Mucosa of descending colon (tissue), 3 donors: Measurements from ENCODE around the gene JAZF1. TPM values are rescaled to one million over a fixed set of nuclear protein-coding genes. Genes with fewer than 3 reads are reported as not detected.

Experiments used
- ATAC-seq: fragments of 200-7000 bp; cut with Tn5 transposase; one replicate; pipeline ENCODE4 v1.9.1; 2020; ENCODE audit warnings: mild to moderate bottlenecking, moderate library complexity
- DNase-seq, 3 donors: peaks; one replicate each; pipeline ENCODE4 v3.0.0-alpha.2; 2020
- H3K36me3 ChIP-seq: fragments of 200-600 bp; one replicate; pipeline ENCODE4 v1.8.0; 2021; ENCODE audit warnings: low read depth, mild to moderate bottlenecking
- H3K4me1 ChIP-seq: fragments of 200-600 bp; one replicate; pipeline ENCODE4 v1.8.0; 2021; ENCODE audit warnings: low read depth, mild to moderate bottlenecking
- H3K4me3 ChIP-seq: fragments of 200-600 bp; one replicate; pipeline ENCODE4 v1.8.0; 2021; ENCODE audit warnings: mild to moderate bottlenecking
- H3K9me3 ChIP-seq: fragments of 200-600 bp; one replicate; pipeline ENCODE4 v1.8.0; 2021; ENCODE audit warnings: mild to moderate bottlenecking
- intact Hi-C, 2 donors: fragments of 100-400 bp; cut with DNase I in 1 of 2; cut with micrococcal nuclease in 1 of 2; formaldehyde crosslinking; loops; one replicate each; pipeline versions ENCODE4 v1.11.0 to v1.11.1; 2022; cut with DNase I, micrococcal nuclease
- total RNA-seq, 3 donors: library from RNA; stranded (reverse); fragmentation: NEBNext Ultra II Directional in 2 of 3; extraction: Animal tissue kit (Norgen Biotek cat#: 25700) in 2 of 3; gene quantifications; one replicate each; pipeline versions ENCODE4 v1.2.1 to v1.2.4, GENCODE V29; 2021 to 2023
- TF ChIP-seq, protein P1 (sequence below): fragments of 200-600 bp; IDR thresholded peaks from one replicate; pipeline ENCODE4 v1.8.0; 2022; ENCODE audit warnings: antibody characterized with exemption, mild to moderate bottlenecking
- donor health status: DM: no; HTN: no; CAD: no; lungs with moderate emphysema.
- donor health status: DM: no; HTN: no; CAD: no.
- donor health status: DM: no; HTN: yes; CAD: no.

JAZF1 gene
- total RNA-seq, 3 donors from 2014 or later, result 4.9 to 68.4 (median 6.4) TPM

DNA sequence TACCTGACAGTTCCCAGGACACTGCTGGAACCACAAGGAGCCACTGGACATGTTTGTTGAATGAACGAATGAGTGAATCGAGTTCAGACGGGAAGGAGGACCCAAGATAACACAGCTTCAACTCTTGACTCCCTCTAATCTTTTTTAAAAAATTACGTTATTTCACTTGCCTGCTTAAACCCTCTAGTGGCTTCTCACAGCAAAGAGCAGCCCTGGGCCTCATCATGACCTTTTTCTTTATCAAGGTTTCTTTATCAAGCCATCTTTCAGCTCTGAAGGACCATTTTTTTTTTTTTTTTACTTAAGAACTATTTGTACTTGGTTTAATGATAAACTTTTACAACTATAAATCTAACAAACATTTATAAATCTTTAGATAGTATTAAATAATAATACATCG lies 330.1 kb downstream of the JAZF1 start:
- Histone ChIP-seq H3K4me1 (no peaks in the 10 kb centered on the region), H3K4me3 (no peak overlapping the region), H3K36me3 (no peaks in the 10 kb centered on the region), H3K9me3 (no peaks in the 10 kb centered on the region)
- ATAC-seq (no peak), DNase-seq (no peak)
- TF ChIP-seq, protein P1, sequence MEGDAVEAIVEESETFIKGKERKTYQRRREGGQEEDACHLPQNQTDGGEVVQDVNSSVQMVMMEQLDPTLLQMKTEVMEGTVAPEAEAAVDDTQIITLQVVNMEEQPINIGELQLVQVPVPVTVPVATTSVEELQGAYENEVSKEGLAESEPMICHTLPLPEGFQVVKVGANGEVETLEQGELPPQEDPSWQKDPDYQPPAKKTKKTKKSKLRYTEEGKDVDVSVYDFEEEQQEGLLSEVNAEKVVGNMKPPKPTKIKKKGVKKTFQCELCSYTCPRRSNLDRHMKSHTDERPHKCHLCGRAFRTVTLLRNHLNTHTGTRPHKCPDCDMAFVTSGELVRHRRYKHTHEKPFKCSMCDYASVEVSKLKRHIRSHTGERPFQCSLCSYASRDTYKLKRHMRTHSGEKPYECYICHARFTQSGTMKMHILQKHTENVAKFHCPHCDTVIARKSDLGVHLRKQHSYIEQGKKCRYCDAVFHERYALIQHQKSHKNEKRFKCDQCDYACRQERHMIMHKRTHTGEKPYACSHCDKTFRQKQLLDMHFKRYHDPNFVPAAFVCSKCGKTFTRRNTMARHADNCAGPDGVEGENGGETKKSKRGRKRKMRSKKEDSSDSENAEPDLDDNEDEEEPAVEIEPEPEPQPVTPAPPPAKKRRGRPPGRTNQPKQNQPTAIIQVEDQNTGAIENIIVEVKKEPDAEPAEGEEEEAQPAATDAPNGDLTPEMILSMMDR, result no peak
- intact Hi-C loops, result no loop called here

GRCh38 chr7:27846388-27846787 lies 334.2 kb downstream of the JAZF1 start:
- no peak for ATAC-seq
- Histone ChIP-seq H3K36me3 (no peaks in the 10 kb centered on the region), H3K4me1 (no peaks in the 10 kb centered on the region), H3K4me3 (no peak overlapping the region), H3K9me3 (no peaks in the 10 kb centered on the region)
- DNase-seq, result no peak
- TF ChIP-seq, protein P1, result no peak
- intact Hi-C loops, result no loop called here

- Histone ChIP-seq H3K4me3 (no peak overlapping the region), H3K36me3 (no peaks in the 10 kb centered on the region), H3K9me3 (no peaks in the 10 kb centered on the region), H3K4me1 (no peaks in the 10 kb centered on the region)
- DNase-seq, result no peak
- ATAC-seq, result no peak
- intact Hi-C loops, result no loop called here
- TF ChIP-seq, protein P1, result no peak
These were observed 336.9 kb downstream of the JAZF1 start for GRCh38 chr7:27843584-27844305.

- ATAC-seq (no peak), DNase-seq (no peak)
- no peaks in the 10 kb centered on the region for H3K9me3 ChIP-seq
- intact Hi-C loops, result no loop called here
- H3K4me1 ChIP-seq, result no peaks in the 10 kb centered on the region
- TF ChIP-seq, protein P1, result no peak
- H3K36me3 ChIP-seq, result no peaks in the 10 kb centered on the region
- H3K4me3 ChIP-seq, result no peak overlapping the region
These were observed 337.7 kb downstream of the JAZF1 start for GRCh38 chr7:27842851-27843250.

DNA sequence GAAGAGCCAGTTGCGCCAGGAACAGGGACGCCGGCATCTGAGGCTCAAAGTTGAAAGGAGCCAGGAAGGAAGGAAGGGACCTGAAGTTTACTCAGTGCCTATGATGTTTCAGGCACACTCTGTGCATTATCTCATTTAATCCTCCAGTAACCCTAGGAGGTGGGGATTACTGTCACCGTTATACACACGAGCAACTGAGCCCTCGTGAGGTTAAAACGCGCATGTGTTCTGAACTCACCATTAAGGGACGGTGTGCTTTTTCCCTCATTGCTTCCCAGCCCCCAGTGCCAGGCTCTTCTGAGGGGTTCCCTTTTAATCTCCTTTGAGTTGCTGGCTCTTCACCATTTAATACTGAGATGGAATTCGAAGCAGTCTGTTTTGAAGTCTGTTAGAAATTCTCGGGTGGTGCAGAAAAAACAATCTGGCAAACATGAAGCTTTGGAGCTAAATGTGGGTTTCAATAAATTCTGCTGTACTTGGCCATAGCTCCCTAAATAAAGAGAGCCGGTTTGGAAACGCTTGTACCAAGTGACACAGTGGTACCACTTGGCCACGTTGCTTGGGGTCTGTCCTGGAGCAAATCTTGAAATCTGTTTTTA lies 338.4 kb downstream of the JAZF1 start:
- ATAC-seq (no peak), DNase-seq (no peak)
- H3K4me1 ChIP-seq, result no peaks in the 10 kb centered on the region
- no peak overlapping the region for H3K4me3 ChIP-seq
- H3K36me3 ChIP-seq, result no peaks in the 10 kb centered on the region
- no peaks in the 10 kb centered on the region for H3K9me3 ChIP-seq
- intact Hi-C loops, result no loop called here
- TF ChIP-seq, protein P1, result no peak
